K562 (cell line): ENCODE data around the gene MICALL2. TPM values are rescaled to one million over a fixed set of nuclear protein-coding genes. Genes with fewer than 3 reads are reported as not detected.

Source experiments
- BRD9 ChIP-seq: fragments of 450-650 bp; IDR thresholded peaks from 2 replicates; pipeline ENCODE4 v1.6.1; 2018; ENCODE audit warnings: low read depth; ENCODE audit not compliant: partially characterized antibody
- CCNT2 ChIP-seq: IDR thresholded peaks from 2 replicates; pipeline ENCODE4 v1.6.1; 2011; ENCODE audit warnings: borderline replicate concordance, low read depth, mild to moderate bottlenecking, moderate library complexity, mixed read lengths, low read length; ENCODE audit not compliant: insufficient read length; ENCODE audit errors: extremely low read depth
- CHD4 ChIP-seq: fragments of 200-600 bp; sonication (generic); IDR thresholded peaks from 3 replicates; pipeline ENCODE4 v1.6.1; 2012; ENCODE audit warnings: low read depth, mild to moderate bottlenecking, mixed read lengths, low read length, inconsistent platforms; ENCODE audit not compliant: insufficient read depth, insufficient replicate concordance, poor library complexity, severe bottlenecking
- ID3 ChIP-seq, 2 experiments: fragments of 250-450 bp in 1 of 2; fragments of 450-650 bp in 1 of 2; sonication (Bioruptor Pico) in 1 of 2; IDR thresholded peaks; 2 replicates each; pipeline versions ENCODE4 v1.6.1 to v1.8.0; 2016 to 2021; ENCODE audit warnings: mild to moderate bottlenecking in 2 of 2, moderate library complexity in 2 of 2, missing compliant biosample characterization in 1 of 2, missing genetic modification characterization in 1 of 2
- KAT7 ChIP-seq: sonication (generic); formaldehyde crosslinking; IDR thresholded peaks from 2 replicates; pipeline ENCODE4 v1.8.0; 2022; ENCODE audit warnings: missing genetic modification reagents, mild to moderate bottlenecking, borderline replicate concordance
- MGA ChIP-seq: fragments of 450-650 bp; IDR thresholded peaks from 2 replicates; pipeline ENCODE4 v1.6.1; 2016; ENCODE audit warnings: mild to moderate bottlenecking, moderate library complexity
- MLLT1 ChIP-seq, 2 experiments: fragments of 450-650 bp; IDR thresholded peaks; 2 replicates each; pipeline ENCODE4 v1.6.1; 2016
- SMAD4 ChIP-seq: fragments of 250-450 bp; sonication (Bioruptor Pico); conservative IDR thresholded peaks from 2 replicates; pipeline ENCODE4 v1.8.0; 2021; ENCODE audit warnings: inconsistent platforms, mild to moderate bottlenecking, moderate library complexity
- SMARCA5 ChIP-seq: fragments of 450-650 bp; IDR thresholded peaks from 2 replicates; pipeline ENCODE4 v1.6.1; 2016
- TBP ChIP-seq: optimal IDR thresholded peaks from 2 replicates; pipeline ENCODE3; 2011; ENCODE audit warnings: low read depth, low read length, improper control_type of control experiment
- polyA plus RNA-seq, 8 experiments: library from polyadenylated mRNA; depleted of rRNA in 4 of 8; stranded (reverse) in 5 of 8; unstranded in 3 of 8; fragments of >200 nt; fragmentation: Nextera tagmentation in 2 of 8; fragmentation: Illumina TruSeq in 1 of 8; extraction: Ambion mirVana in 2 of 8; extraction: Trizol in 1 of 8; gene quantifications; 2 replicates each; pipeline versions ENCODE4 v1.2.1 to v1.2.3, GENCODE V29; 2011 to 2014; ENCODE audit warnings: inconsistent platforms in 1 of 8, missing spikeins in 1 of 8
- total RNA-seq, 7 experiments: library from RNA; depleted of rRNA in 6 of 7; stranded (reverse); fragments of >200 nt in 6 of 7; fragmentation: Illumina TruSeq in 2 of 7; extraction: Trizol in 2 of 7; gene quantifications; 2 replicates each; pipeline versions ENCODE4 v1.2.1 to v1.2.3, GENCODE V29; 2011 to 2021; ENCODE audit warnings: low replicate concordance in 1 of 7

Gene MICALL2
- total and polyA plus RNA-seq, 9 of the 15 experiments (the other 6 are each of a cell fraction or from before 2014, with no cell fraction given): 1.8 to 103 (median 17.0) TPM

GRCh38 chr7:1461646-1462375 is 2.5 kb upstream of the MICALL2 start (continued):
- TF ChIP-seq MGA: peak; percentile 68; the same call in 1 of the 2 replicates
- peak; percentile 20 for TF ChIP-seq BRD9
- peak; percentile 12 for TF ChIP-seq TBP
- peak; percentile 56 to 71 for TF ChIP-seq MLLT1 (IDR thresholded peaks at IDR 0.05)
- TF ChIP-seq SMAD4 (CRISPR knock-in tag): 0 out of 2 replicates have a peak, but pooled peaks have one; percentile 5
- no peak for TF ChIP-seq ID3 (CRISPR knock-in tag; IDR thresholded peaks at IDR 0.05)
- TF ChIP-seq ID3 (tag; IDR thresholded peaks at IDR 0.05): peak; percentile 33; the same call in 1 of the 2 replicates
- TF ChIP-seq SMARCA5: no peak
- peak; percentile 81 for TF ChIP-seq CCNT2
- peak; percentile 27 for TF ChIP-seq CHD4
- TF ChIP-seq KAT7: 0 out of 2 replicates have a peak, but pooled peaks have one; percentile 55
